K562 (cell line): ENCODE measurements around the gene EFCAB8. TPM values are rescaled to one million over a fixed set of nuclear protein-coding genes. Genes with fewer than 3 reads are reported as not detected.

Experiments
- EHMT2 ChIP-seq: fragments of 450-650 bp; IDR thresholded peaks from 2 replicates; pipeline ENCODE4 v1.6.1; 2018; ENCODE audit warnings: antibody characterized with exemption
- HSF4 ChIP-seq: fragments of 250-450 bp; sonication (Bioruptor Pico); IDR thresholded peaks from 2 replicates; pipeline ENCODE4 v2.1.2; 2022; ENCODE audit warnings: mild to moderate bottlenecking, moderate library complexity, borderline replicate concordance
- SMARCB1 ChIP-seq: IDR thresholded peaks from 2 replicates; pipeline ENCODE4 v1.6.1; 2011; ENCODE audit warnings: improper control_type of control experiment, low read depth; ENCODE audit not compliant: insufficient read length
- SNRNP70 ChIP-seq: fragments of 200-400 bp; formaldehyde crosslinking; optimal IDR thresholded peaks from 2 replicates; pipeline ENCODE3; 2017; ENCODE audit warnings: low read depth, low read length
- ZBTB1 ChIP-seq: sonication (generic); formaldehyde crosslinking; IDR thresholded peaks from 2 replicates; pipeline ENCODE4 v1.8.1; 2023; ENCODE audit warnings: missing genetic modification reagents, low read depth, mild to moderate bottlenecking, borderline replicate concordance
- ZKSCAN8 ChIP-seq: fragments of 200-800 bp; sonication (Bioruptor generic); IDR thresholded peaks from 2 replicates; pipeline ENCODE4 v1.6.1; 2016; ENCODE audit warnings: missing genetic modification characterization, missing compliant biosample characterization
- polyA plus RNA-seq, 8 experiments: library from polyadenylated mRNA; depleted of rRNA in 4 of 8; stranded (reverse) in 5 of 8; unstranded in 3 of 8; fragments of >200 nt; fragmentation: Nextera tagmentation in 2 of 8; fragmentation: Illumina TruSeq in 1 of 8; extraction: Ambion mirVana in 2 of 8; extraction: Trizol in 1 of 8; gene quantifications; 2 replicates each; pipeline versions ENCODE4 v1.2.1 to v1.2.3, GENCODE V29; 2011 to 2014; ENCODE audit warnings: inconsistent platforms in 1 of 8, missing spikeins in 1 of 8
- total RNA-seq, 7 experiments: library from RNA; depleted of rRNA in 6 of 7; stranded (reverse); fragments of >200 nt in 6 of 7; fragmentation: Illumina TruSeq in 2 of 7; extraction: Trizol in 2 of 7; gene quantifications; 2 replicates each; pipeline versions ENCODE4 v1.2.1 to v1.2.3, GENCODE V29; 2011 to 2021; ENCODE audit warnings: low replicate concordance in 1 of 7
- TF ChIP-seq, protein P1 (sequence below): fragments of 450-650 bp; formaldehyde crosslinking; IDR thresholded peaks from 2 replicates; pipeline ENCODE4 v1.4.0; 2022; ENCODE audit warnings: missing genetic modification characterization
- TF ChIP-seq, protein P2 (sequence below): fragments of 250-450 bp; sonication (Bioruptor Pico); IDR thresholded peaks from 2 replicates; pipeline ENCODE4 v1.4.0; 2020; ENCODE audit warnings: mild to moderate bottlenecking, moderate library complexity
- TF ChIP-seq, protein P3 (sequence below): fragments of 450-650 bp; IDR thresholded peaks from 2 replicates; pipeline ENCODE4 v1.6.1; 2016
- TF ChIP-seq, protein P4 (sequence below): fragments of 450-650 bp; IDR thresholded peaks from 2 replicates; pipeline ENCODE4 v1.6.1; 2016; ENCODE audit warnings: mild to moderate bottlenecking, moderate library complexity

EFCAB8 gene
- total and polyA plus RNA-seq, 9 of the 15 experiments (the other 6 are each of a cell fraction or from before 2014, with no cell fraction given) = 0.03 to 0.18 (median 0.11) TPM; not detected in 6

DNA sequence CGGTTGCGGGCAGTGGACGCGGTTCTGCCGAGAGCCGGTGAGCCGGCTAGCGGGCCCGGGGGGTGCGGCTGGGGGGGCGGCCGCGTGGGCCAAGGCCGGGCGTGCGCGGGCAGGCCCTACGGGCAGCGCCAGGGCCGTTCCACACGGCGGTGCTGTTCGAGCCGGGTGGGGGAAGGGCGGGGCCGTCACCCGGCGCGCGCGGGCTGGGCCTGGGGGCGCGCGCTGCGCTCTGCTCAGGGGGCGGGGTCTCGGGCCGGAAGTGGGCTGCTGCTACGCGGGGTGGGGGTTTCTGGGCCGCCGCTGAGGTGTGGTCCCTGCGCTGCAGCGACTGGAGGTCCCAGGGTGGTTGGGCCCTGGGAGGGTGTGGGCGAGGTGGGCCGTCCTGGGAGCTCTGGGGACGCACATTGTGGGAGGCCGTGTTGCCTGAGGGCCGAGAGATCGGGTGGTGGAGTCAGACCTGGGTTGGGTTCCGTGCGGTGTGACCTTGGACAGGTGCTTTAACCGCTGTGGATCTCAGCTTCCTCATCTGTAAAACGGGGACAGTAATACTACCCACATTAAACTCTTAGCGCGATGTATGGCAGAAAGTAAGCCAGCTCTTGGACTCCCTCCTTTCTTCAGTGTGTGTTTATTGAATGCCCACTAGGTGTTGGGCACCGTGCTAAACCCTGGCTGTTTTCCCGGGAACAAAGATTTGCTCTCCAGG lies 38.6 kb upstream of the EFCAB8 start (continued):
- no peak for TF ChIP-seq HSF4 (CRISPR knock-in tag)
- no peak for TF ChIP-seq ZKSCAN8
- TF ChIP-seq, protein P1, sequence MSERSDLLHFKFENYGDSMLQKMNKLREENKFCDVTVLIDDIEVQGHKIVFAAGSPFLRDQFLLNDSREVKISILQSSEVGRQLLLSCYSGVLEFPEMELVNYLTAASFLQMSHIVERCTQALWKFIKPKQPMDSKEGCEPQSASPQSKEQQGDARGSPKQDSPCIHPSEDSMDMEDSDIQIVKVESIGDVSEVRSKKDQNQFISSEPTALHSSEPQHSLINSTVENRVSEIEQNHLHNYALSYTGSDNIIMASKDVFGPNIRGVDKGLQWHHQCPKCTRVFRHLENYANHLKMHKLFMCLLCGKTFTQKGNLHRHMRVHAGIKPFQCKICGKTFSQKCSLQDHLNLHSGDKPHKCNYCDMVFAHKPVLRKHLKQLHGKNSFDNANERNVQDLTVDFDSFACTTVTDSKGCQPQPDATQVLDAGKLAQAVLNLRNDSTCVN (CRISPR knock-in tag) = no peak
- TF ChIP-seq SMARCB1 = no peak
- TF ChIP-seq, protein P2, sequence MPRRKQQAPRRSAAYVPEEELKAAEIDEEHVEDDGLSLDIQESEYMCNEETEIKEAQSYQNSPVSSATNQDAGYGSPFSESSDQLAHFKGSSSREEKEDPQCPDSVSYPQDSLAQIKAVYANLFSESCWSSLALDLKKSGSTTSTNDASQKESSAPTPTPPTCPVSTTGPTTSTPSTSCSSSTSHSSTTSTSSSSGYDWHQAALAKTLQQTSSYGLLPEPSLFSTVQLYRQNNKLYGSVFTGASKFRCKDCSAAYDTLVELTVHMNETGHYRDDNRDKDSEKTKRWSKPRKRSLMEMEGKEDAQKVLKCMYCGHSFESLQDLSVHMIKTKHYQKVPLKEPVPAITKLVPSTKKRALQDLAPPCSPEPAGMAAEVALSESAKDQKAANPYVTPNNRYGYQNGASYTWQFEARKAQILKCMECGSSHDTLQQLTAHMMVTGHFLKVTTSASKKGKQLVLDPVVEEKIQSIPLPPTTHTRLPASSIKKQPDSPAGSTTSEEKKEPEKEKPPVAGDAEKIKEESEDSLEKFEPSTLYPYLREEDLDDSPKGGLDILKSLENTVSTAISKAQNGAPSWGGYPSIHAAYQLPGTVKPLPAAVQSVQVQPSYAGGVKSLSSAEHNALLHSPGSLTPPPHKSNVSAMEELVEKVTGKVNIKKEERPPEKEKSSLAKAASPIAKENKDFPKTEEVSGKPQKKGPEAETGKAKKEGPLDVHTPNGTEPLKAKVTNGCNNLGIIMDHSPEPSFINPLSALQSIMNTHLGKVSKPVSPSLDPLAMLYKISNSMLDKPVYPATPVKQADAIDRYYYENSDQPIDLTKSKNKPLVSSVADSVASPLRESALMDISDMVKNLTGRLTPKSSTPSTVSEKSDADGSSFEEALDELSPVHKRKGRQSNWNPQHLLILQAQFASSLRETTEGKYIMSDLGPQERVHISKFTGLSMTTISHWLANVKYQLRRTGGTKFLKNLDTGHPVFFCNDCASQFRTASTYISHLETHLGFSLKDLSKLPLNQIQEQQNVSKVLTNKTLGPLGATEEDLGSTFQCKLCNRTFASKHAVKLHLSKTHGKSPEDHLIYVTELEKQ = no peak
- no peak for TF ChIP-seq SNRNP70
- TF ChIP-seq ZBTB1 (CRISPR knock-in tag) = no peak
- no peak for TF ChIP-seq EHMT2
- TF ChIP-seq, protein P3, sequence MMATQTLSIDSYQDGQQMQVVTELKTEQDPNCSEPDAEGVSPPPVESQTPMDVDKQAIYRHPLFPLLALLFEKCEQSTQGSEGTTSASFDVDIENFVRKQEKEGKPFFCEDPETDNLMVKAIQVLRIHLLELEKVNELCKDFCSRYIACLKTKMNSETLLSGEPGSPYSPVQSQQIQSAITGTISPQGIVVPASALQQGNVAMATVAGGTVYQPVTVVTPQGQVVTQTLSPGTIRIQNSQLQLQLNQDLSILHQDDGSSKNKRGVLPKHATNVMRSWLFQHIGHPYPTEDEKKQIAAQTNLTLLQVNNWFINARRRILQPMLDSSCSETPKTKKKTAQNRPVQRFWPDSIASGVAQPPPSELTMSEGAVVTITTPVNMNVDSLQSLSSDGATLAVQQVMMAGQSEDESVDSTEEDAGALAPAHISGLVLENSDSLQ = no peak
- TF ChIP-seq, protein P4, sequence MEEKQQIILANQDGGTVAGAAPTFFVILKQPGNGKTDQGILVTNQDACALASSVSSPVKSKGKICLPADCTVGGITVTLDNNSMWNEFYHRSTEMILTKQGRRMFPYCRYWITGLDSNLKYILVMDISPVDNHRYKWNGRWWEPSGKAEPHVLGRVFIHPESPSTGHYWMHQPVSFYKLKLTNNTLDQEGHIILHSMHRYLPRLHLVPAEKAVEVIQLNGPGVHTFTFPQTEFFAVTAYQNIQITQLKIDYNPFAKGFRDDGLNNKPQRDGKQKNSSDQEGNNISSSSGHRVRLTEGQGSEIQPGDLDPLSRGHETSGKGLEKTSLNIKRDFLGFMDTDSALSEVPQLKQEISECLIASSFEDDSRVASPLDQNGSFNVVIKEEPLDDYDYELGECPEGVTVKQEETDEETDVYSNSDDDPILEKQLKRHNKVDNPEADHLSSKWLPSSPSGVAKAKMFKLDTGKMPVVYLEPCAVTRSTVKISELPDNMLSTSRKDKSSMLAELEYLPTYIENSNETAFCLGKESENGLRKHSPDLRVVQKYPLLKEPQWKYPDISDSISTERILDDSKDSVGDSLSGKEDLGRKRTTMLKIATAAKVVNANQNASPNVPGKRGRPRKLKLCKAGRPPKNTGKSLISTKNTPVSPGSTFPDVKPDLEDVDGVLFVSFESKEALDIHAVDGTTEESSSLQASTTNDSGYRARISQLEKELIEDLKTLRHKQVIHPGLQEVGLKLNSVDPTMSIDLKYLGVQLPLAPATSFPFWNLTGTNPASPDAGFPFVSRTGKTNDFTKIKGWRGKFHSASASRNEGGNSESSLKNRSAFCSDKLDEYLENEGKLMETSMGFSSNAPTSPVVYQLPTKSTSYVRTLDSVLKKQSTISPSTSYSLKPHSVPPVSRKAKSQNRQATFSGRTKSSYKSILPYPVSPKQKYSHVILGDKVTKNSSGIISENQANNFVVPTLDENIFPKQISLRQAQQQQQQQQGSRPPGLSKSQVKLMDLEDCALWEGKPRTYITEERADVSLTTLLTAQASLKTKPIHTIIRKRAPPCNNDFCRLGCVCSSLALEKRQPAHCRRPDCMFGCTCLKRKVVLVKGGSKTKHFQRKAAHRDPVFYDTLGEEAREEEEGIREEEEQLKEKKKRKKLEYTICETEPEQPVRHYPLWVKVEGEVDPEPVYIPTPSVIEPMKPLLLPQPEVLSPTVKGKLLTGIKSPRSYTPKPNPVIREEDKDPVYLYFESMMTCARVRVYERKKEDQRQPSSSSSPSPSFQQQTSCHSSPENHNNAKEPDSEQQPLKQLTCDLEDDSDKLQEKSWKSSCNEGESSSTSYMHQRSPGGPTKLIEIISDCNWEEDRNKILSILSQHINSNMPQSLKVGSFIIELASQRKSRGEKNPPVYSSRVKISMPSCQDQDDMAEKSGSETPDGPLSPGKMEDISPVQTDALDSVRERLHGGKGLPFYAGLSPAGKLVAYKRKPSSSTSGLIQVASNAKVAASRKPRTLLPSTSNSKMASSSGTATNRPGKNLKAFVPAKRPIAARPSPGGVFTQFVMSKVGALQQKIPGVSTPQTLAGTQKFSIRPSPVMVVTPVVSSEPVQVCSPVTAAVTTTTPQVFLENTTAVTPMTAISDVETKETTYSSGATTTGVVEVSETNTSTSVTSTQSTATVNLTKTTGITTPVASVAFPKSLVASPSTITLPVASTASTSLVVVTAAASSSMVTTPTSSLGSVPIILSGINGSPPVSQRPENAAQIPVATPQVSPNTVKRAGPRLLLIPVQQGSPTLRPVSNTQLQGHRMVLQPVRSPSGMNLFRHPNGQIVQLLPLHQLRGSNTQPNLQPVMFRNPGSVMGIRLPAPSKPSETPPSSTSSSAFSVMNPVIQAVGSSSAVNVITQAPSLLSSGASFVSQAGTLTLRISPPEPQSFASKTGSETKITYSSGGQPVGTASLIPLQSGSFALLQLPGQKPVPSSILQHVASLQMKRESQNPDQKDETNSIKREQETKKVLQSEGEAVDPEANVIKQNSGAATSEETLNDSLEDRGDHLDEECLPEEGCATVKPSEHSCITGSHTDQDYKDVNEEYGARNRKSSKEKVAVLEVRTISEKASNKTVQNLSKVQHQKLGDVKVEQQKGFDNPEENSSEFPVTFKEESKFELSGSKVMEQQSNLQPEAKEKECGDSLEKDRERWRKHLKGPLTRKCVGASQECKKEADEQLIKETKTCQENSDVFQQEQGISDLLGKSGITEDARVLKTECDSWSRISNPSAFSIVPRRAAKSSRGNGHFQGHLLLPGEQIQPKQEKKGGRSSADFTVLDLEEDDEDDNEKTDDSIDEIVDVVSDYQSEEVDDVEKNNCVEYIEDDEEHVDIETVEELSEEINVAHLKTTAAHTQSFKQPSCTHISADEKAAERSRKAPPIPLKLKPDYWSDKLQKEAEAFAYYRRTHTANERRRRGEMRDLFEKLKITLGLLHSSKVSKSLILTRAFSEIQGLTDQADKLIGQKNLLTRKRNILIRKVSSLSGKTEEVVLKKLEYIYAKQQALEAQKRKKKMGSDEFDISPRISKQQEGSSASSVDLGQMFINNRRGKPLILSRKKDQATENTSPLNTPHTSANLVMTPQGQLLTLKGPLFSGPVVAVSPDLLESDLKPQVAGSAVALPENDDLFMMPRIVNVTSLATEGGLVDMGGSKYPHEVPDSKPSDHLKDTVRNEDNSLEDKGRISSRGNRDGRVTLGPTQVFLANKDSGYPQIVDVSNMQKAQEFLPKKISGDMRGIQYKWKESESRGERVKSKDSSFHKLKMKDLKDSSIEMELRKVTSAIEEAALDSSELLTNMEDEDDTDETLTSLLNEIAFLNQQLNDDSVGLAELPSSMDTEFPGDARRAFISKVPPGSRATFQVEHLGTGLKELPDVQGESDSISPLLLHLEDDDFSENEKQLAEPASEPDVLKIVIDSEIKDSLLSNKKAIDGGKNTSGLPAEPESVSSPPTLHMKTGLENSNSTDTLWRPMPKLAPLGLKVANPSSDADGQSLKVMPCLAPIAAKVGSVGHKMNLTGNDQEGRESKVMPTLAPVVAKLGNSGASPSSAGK = no peak
